HG02642 (cell line): ENCODE data around the gene POU2AF1.

Experiments
- ATAC-seq: cut with Tn5 transposase; IDR thresholded peaks from one replicate; pipeline ENCODE4 v1.9.1; 2021; ENCODE audit warnings: mild to moderate bottlenecking; ENCODE audit not compliant: unreplicated experiment, poor library complexity

POU2AF1 gene

GRCh38 chr11:111363985-111364384, 15.1 kb downstream of the POU2AF1 start:
- ATAC-seq, result peak; percentile 22

DNA sequence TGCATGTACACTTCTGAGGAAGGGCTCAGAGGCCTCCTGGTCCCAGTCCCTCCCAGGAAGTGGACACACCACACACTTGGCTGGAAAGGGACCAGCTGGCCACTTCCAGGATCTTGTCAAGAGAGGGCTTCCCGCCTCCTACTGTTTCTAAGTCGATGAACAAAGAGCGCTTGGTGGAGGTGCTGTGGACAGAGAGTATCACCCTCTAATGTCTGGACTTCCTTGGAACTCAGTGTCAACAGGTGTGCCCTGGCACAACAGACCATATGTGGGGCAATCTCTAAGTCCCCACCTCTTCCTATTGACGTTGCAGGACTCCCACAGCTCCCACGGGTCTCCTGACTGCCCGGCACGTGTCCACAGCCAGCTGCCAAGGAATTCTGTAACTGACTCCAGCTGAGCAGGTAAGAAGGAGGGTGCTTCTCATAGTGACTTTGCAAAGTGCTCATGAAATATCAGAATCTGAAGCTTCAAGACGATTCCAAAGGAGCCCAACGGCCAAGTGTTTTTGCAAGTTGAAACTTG, 16.1 kb downstream of the POU2AF1 start:
- no peak for ATAC-seq

- ATAC-seq, result no peak
Observed at GRCh38 chr11:111361874-111362273, 17.2 kb downstream of the POU2AF1 start.

- no peak for ATAC-seq
Observed at GRCh38 chr11:111361052-111361801, 17.8 kb downstream of the POU2AF1 start.

- ATAC-seq, result no peak
Observed at GRCh38 chr11:111360150-111361043, 18.7 kb downstream of the POU2AF1 start.

GRCh38 chr11:111359223-111360149, 19.6 kb downstream of the POU2AF1 start:
- ATAC-seq, result no peak

- no peak for ATAC-seq
Observed at GRCh38 chr11:111358038-111359001, 20.8 kb downstream of the POU2AF1 start.

GRCh38 chr11:111357150-111358037, 21.7 kb downstream of the POU2AF1 start:
- no peak for ATAC-seq

DNA sequence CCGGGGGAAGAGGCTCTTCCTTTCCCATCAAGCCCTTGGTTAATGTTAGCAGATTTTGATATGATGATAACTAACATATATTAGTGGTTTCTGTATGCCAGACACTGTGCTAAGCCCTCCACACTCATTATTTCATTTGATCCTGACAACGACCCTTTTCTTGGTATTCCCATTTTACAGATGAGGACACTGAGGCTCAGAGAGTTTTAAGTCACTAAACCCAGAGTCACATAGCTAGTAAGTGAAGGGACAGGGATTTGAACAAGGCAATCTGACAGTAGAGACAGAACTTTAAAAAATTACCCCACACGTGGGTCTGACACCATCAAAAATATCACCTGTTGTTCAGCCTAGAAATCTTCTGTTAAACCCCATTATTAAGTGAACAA, 22.4 kb downstream of the POU2AF1 start:
- no peak for ATAC-seq

DNA sequence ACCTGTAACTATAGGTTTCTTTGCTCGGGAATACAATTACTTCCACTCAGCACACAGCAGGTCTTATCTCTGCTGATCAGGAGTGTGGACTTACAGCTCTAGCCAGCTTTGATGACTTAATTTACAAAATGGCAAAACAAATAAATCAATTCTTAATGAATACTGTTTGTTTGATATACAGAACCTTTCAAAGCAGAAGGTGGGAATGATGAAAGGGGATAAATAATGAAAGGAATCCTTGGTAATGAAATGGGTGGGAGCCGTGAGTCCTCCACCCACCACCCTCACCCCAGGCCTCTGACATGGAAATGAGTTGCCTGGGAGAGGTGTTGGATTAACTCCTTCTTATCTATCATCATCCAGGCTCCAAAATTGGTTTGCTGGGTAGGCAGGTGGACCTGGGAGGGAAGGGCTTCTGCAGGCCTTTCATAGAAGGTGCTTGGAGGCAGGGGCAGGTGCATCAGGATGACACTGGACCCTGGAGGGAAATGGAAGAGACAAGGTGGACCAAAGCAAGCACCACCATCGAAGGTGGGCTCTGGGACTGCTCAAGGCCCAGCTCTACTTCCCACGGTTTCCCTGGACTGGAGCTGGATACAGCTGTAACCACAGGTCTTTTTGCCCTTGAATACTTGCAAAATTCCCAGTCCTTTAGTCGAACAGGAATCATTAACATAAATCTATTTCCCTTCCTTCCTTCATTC, 23.0 kb downstream of the POU2AF1 start:
- no peak for ATAC-seq

DNA sequence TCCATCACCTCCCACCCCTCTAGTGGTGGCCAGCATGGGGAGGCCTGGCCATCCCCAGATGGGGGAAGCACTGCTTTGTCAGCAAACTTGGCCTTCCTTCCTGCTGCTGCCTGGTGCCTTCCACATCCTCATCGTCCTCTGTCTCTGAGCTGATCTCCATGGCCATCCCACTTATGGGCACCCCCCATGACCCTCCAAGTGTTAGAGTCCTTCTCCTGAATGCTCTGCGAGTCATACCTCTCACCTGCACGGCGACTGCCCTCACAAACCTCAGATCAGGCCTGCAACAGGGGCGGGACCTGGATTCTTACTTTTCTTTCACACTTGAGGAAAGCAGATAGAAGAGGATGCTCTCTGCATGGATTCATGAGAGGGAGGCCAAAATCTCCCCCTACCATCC, 24.0 kb downstream of the POU2AF1 start:
- no peak for ATAC-seq

- ATAC-seq, result no peak
Observed at GRCh38 chr11:111354601-111354891, 24.5 kb downstream of the POU2AF1 start.

DNA sequence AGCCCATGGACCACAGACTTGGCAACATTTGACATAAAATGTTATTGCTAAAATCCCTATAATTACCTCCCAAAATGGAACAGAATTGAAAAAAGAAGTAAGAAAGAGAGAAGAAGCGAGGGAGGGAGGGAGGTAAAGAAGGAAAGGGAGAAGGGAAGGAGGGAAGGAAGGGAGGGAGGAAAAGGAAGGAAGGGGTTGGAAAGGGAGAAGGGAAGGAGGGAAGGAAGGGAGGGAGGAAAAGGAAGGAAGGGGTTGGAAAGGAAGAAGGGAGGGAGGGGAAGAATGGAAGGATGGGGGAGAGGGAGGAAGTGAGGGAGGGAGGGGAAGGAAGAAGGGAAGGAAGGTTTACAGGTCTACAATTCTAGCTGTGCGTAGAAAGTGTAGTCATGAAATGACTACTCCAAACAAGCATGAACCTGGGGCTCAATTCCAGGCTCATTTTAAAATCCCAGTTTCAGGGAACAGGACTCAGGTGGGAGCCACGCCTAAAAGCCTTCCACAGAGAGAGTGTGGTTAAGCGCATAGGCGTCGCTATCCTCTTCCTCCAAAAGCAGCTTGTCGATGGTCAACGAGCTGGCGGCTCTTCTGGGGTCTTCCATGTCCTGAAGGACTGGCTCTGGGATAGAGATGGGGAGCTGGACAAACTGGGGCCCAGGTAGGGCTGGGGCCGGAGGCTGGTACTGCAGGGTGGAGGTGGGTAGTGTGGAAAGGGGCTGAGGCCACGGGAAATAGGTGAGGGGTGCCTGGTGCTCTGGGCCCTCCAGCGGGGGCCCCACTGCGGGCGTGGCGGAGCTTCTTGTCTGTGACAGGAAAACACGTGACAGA, 25.1 kb downstream of the POU2AF1 start:
- no peak for ATAC-seq

GRCh38 chr11:111352935-111353710, 26.0 kb downstream of the POU2AF1 start:
- no peak for ATAC-seq

- ATAC-seq, result no peak
Observed at GRCh38 chr11:111352231-111352746, 26.8 kb downstream of the POU2AF1 start.
